Activated CD8-positive, alpha-beta memory T cell treated with anti-CD3 and anti-CD28 coated beads for 1 hour (primary cell): ENCODE data around the gene UBAC2.
"Not testable (repeated sequence)": the region's sequence is repeated elsewhere in the genome, so short reads cannot be mapped to it uniquely, and the experiment has no call there.

Experiments
- DNase-seq, 2 donors: peaks; one replicate each; pipeline ENCODE4 v3.0.0-alpha.2; 2020; ENCODE audit warnings: low read depth in 1 of 2; ENCODE audit errors: extremely low read depth in 1 of 2

The UBAC2 gene

GRCh38 chr13:99211421-99212035, 10.9 kb downstream of the UBAC2 start:
- DNase-seq: no peak

GRCh38 chr13:99214232-99214631, 13.6 kb downstream of the UBAC2 start:
- peak in 1 of 2 donors; percentile 16 for DNase-seq

DNA sequence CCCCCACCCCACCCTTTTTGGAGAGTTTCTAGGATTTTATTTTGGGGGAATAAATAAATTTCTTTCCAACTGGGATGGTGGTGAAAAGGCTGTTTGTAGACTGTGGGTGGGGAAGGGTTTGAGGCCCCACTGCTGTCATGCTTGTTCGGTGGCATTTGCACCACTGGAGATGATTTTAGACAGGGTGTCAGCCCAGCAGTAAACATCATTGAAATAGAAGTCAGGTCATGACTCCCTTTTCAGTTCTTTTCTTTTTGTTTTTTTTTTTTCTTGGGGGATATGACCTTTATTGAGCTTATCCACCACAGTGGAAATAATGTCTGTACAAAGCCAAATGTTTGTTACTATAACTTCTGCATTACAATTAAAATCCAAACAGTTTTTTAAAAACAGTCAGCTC, 14.1 kb downstream of the UBAC2 start:
- no peak for DNase-seq

- peak in 1 of 2 donors; percentile 36 for DNase-seq
Measured at GRCh38 chr13:99215184-99215830, 14.7 kb downstream of the UBAC2 start.

DNA sequence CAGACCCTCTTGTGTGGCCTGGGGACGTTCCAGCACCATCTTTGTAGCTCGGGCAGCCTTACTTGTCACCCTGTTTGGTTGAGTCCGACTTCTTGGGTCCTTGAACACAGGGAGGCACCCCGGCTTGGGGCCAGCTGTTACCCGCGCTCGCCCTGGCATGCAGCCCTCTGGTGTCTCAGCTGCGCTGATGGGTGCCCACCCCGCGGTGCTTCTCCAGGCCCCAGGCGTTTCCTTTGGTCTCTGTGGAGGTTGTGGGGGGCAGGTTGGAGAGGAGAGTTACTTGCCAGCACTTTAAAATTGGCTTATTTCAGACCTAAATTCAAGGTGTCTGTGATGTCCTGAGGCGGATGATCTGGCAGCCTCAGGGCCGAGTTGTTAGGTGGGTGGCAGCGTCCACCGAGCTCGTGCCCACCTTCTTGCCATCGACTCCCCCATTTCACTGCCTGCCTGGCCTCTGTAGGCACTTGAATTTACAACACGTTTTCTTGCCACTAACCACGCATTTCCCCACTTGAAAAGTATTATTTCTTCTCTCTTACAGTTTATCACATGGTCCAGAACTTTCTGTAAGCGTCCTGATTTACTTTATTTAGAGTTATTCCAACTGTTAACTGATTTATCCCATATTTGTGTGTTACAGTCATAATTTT, 16.9 kb downstream of the UBAC2 start:
- DNase-seq: no peak

DNA sequence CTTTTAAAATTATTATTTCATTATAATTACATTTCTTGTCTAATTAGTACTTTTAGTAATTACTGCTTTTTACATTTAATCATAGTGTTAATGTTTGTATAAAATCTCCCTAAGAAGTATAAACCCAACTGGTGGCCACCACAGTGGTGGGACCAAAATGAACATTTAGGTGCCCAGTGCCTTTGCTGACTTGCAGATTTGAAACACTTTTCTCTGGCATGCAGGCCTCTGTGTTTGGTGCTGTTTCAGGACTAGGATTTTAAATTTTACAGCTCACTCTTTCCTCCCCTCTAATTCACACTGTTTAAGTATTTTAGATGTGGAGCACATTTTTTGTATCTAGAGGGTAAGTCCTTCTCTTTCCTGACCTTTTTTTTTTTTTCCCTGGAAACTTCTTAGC, 17.5 kb downstream of the UBAC2 start:
- no peak for DNase-seq

GRCh38 chr13:99218545-99218944, 17.9 kb downstream of the UBAC2 start:
- DNase-seq: no peak

DNA sequence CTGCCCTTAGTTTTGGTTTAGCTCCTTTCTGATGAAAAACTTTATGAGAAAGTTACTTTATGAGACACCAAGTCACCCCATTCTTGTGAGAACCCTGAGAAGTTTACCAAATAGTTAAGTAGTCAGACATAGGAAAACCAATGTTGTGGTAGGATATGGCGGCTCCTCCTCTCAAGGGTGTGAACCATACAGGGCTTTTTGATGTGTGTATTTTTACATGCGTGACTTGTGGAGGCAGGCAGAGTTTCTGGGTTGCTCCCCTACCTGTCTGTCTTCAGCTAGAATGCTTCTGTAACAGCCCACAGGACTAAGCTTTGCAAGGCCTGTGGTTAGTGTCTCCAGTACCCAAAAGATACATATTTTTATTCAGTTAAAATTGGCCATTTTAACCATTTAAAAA, 18.3 kb downstream of the UBAC2 start:
- DNase-seq: peak; percentile 32 to 33

DNA sequence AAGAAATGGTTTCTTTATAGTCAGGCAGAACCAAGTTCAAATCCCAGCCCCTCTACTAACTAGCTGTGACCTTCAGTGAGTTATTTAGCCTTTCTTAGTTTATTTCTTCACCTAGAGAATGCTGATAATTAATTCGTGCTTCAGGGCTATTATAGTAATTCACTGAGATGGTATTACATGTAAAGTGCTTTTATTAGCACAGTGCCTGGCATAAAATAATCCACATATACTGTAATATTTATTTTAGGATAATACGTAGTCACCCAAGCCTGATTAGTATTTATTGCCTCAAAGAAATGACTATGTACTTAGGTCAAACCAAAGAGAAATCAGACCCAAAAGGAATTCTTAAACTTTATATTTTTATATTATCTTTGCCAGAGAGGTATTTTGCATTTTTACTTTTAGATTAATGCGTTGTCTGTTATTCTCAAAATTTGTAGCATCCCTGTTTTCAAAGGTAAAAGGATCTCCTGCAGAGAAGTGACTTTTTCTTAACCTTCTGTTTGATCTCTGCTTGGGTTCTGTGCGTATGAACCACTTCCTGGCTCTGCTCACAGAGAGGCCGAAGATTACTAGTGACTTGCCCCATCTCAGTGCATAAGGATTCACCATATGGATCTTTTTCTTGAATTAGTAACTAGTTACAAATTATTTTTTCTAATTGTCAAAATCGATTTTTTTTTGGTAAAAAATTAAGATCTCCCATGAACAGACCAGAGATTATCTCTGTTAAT, 19.7 kb downstream of the UBAC2 start:
- DNase-seq: no peak

DNA sequence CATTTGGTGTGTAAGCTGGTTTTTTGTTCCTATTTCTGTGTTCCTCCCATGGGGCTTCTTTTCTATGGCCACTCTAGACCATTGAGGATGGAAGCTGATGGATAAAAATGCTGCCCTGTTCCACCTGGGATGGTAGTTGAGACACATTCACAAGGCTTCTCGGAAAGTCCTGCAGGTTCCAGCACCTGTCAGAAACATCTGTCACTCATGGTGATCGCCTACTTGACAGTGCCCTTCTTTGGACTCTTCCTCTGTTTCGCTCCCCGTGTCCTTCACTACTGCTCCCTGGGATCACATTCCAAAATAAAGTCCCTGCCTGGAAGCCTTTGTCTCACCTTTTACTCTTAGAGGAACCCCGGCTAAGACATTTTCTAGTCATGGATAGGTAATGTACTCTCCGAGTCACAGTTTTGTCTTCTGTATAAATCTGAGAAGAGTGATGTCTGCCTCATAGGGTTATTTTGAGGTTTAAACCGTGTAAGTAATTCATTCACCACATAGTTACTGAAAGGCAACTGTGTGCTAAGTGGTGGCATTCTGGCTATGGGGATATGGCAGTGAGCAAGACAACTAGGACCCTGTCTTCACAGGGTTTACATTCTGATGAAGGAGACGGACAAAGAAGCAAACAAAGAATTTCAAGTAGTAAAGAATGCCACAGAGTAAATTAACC, 21.0 kb downstream of the UBAC2 start:
- DNase-seq: no peak

DNA sequence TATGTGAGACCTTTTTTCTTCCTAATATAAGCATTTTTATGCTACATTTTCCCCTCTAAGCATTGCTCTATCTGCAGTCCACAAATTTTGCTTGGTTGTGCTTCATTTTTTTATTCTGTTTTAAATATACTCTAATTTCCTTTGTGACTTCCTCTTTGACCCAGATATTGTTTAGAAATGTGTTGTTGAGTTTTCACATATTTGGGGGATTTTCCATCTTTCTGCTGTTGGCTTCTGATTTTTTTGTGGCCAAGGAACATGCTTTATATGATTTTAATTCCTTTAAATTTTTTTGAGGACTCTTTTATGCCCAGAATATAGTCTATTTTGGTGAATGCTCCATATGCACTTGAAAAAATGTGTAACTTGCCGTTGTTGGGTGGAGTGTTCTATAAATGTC, 22.9 kb downstream of the UBAC2 start:
- DNase-seq: no peak

- DNase-seq: no peak
Measured at GRCh38 chr13:99224021-99224420, 23.4 kb downstream of the UBAC2 start.

- DNase-seq: no peak
Measured at GRCh38 chr13:99225078-99225477, 24.4 kb downstream of the UBAC2 start.

DNA sequence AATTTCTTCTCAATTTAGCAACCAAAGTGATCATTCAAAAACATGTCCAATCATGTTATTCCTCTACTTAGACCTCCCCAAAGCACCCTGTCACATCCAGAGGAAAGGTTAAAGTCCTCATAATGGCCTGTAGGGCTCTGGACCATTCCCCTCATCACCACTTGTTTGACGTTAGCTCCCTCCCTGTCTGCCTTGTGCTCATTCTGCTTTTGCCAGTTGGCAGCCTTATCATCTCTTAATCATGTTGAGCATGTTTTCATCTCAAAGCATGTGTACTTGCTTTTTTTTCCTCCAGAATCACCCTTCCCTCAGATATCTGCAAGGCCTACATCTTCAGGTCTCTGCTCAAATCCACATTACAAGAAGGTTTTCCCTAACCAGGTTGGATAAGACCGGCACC, 25.9 kb downstream of the UBAC2 start:
- DNase-seq: no peak

DNA sequence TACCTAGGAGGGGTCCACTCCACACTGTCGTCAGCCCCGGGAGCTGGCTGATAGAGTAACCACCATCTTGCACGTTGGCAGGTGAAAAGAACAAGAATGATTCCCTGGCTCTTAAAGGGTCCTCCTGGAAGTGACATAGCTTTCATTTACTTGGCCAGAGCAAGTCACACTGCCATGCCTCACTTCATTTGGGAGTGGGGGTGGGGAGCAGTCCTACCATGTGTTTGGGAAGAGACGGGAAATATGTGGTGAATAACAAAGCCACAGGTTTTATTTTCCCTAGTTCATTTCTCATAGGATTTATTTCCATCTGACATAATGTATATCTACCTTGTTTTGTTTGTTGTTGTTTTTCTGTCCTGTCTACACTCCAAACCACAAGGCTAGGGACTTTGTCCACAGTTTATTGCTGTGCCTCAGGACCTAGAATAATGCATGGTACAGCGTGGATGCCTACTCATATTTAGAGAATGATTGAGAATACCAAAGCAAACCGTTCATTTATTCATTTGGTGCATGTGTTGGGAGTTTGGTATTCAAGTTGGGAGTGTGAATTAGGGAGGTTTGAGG, 26.8 kb downstream of the UBAC2 start:
- no peak for DNase-seq

GRCh38 chr13:99227909-99228688, 27.4 kb downstream of the UBAC2 start:
- DNase-seq: no peak

DNA sequence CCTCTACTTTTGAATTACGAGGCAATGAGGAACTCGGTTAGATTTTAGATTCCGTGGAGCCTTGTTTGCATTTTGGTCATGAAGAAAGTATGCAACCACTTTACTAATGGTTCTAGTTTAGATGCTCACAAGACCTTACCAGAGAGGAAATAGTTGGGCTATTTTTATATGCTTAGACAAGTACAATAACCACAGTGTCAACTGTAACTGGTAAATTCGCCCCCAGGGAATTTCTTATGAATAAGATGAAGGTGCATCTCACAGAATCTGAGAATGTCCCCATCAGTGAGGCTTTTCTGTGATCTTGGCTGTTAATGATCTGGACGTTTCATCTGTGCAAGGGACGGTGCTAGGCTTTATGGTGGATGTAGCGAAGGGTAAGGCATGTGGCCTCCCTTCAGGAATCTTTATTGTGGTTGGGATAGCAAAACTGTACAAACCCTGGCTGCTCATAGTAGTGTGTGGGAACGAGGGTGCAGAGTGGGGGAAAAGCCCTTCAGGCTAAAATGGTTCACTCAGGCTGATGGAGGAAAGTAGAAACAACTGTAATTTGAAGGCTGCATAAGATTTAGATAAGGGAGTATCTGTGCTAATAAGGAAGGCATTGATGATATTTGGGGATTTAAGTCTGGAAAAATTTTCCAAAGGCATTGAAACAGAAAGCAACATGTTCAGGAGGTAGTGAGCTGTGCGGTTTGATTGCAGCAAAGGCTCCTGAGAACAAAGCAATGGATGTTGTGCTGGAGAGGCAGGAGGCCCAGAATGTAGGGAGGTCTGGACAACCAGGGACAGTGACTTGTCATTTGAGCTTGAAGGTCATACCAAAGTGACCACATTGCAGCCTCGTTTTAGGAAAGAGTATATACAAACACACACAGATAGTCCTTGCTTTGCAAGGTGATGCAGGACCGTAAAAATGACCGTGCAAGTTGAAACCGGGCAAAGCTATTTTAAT, 28.4 kb downstream of the UBAC2 start:
- no peak for DNase-seq

- DNase-seq: not testable (repeated sequence)
Measured at GRCh38 chr13:99230588-99230987, 29.9 kb downstream of the UBAC2 start.

GRCh38 chr13:99230991-99231390, 30.3 kb downstream of the UBAC2 start:
- no peak for DNase-seq
